Endothelial cell of umbilical vein (primary cell): ENCODE results near the gene CD80. TPM values are rescaled to one million over a fixed set of nuclear protein-coding genes. Genes with fewer than 3 reads are reported as not detected.

Experiments used
- BruUV-seq: library from RNA; stranded (reverse); fragments of 400-500 nt; replicated peaks from 2 replicates; lab custom pipeline; 2021; lab: Mats Ljungman, UMichigan
- CTCF ChIA-PET: fragments of 300-600, 350-600 bp; sonication (Branson Sonifier 250); formaldehyde crosslinking; loops from one replicate; lab custom pipeline; 2021; ENCODE audit warnings: antibody characterized with exemption, inconsistent platforms; lab: Charles Lee
- POLR2A ChIA-PET: fragments of 300-600, 350-600 bp; sonication (Branson Sonifier 250); formaldehyde crosslinking; loops from one replicate; lab custom pipeline; 2021; ENCODE audit warnings: antibody characterized with exemption, inconsistent platforms; lab: Charles Lee
- DNase-seq: peaks from one replicate; pipeline ENCODE4 v3.0.0-alpha.2; 2011; ENCODE audit warnings: low read depth, low spot score
- FAIRE-seq: peaks from 2 replicates; lab custom pipeline; 2011; peaks lifted over from hg19 to GRCh38; lab: Jason Lieb, UNC
- H2AFZ ChIP-seq: 2 replicates; pipeline ENCODE4 v1.6.0; 2012; ENCODE audit warnings: low read depth, low read length, control low read depth, inconsistent platforms
- H3K27ac ChIP-seq: 2 replicates; pipeline ENCODE4 v1.5.1; 2011; ENCODE audit warnings: low read depth, mild to moderate bottlenecking, control low read depth, low read length, moderate library complexity; ENCODE audit not compliant: insufficient read depth
- H3K27me3 ChIP-seq, 2 experiments: 2 replicates each; pipeline versions ENCODE4 v1.6.0 to v1.6.1; 2011; ENCODE audit warnings: low read length in 2 of 2, mixed read lengths in 1 of 2; ENCODE audit not compliant: control insufficient read depth in 2 of 2, insufficient read depth in 2 of 2
- H3K36me3 ChIP-seq, 2 experiments: 2 replicates in 1 of 2; 3 replicates in 1 of 2; pipeline ENCODE4 v1.5.1; 2011; ENCODE audit warnings: low read length in 2 of 2, mild to moderate bottlenecking in 1 of 2, moderate library complexity in 1 of 2; ENCODE audit not compliant: control insufficient read depth in 2 of 2, insufficient read depth in 2 of 2; ENCODE audit errors: extremely low read depth in 1 of 2
- H3K4me1 ChIP-seq: 3 replicates; pipeline ENCODE4 v1.5.1; 2011; ENCODE audit warnings: mild to moderate bottlenecking, low read length; ENCODE audit not compliant: control insufficient read depth, insufficient read depth; ENCODE audit errors: extremely low read depth
- H3K4me2 ChIP-seq: 2 replicates; pipeline ENCODE4 v1.6.1; 2011; ENCODE audit warnings: low read length, control low read depth, mixed read lengths; ENCODE audit not compliant: insufficient read depth
- H3K4me3 ChIP-seq, 3 experiments: fragments of 200-600 bp in 1 of 3; sonication (generic), shearing (Covaris generic) in 1 of 3; replicated peaks in 1 of 3; 2 replicates each; pipeline ENCODE4 v1.5.1; 2011 to 2016; ENCODE audit warnings: control low read depth in 3 of 3, low read length in 3 of 3, mild to moderate bottlenecking in 2 of 3, inconsistent platforms in 1 of 3, low read depth in 1 of 3, moderate library complexity in 1 of 3; ENCODE audit not compliant: insufficient read depth in 1 of 3
- H3K79me2 ChIP-seq: 2 replicates; pipeline ENCODE4 v1.6.0; 2012; ENCODE audit warnings: low read length, inconsistent platforms; ENCODE audit not compliant: control insufficient read depth, insufficient read depth
- H3K9ac ChIP-seq: replicated peaks from 2 replicates; pipeline ENCODE3; 2011; ENCODE audit warnings: low read length, control low read depth; ENCODE audit not compliant: insufficient read depth; ENCODE audit errors: extremely low read depth
- H3K9me1 ChIP-seq: replicated peaks from 3 replicates; pipeline ENCODE4 v1.6.0; 2011; ENCODE audit warnings: mild to moderate bottlenecking, low read length; ENCODE audit not compliant: control insufficient read depth, insufficient read depth; ENCODE audit errors: extremely low read depth
- H3K9me3 ChIP-seq: replicated peaks from 2 replicates; pipeline ENCODE4 v1.5.1; 2012; ENCODE audit warnings: low read length, inconsistent platforms; ENCODE audit not compliant: control insufficient read depth, insufficient read depth
- H4K20me1 ChIP-seq: replicated peaks from 2 replicates; pipeline ENCODE3; 2011; ENCODE audit warnings: mild to moderate bottlenecking, low read length; ENCODE audit not compliant: control insufficient read depth, insufficient read depth; ENCODE audit errors: extremely low read depth
- EZH2 ChIP-seq: IDR thresholded peaks from 2 replicates; pipeline ENCODE4 v1.6.1; 2012; ENCODE audit warnings: borderline replicate concordance, low read depth, mild to moderate bottlenecking, moderate library complexity, low read length, inconsistent platforms; ENCODE audit not compliant: severe bottlenecking
- FOS ChIP-seq: IDR thresholded peaks from 2 replicates; pipeline ENCODE4 v1.6.1; 2011; ENCODE audit warnings: mild to moderate bottlenecking, low read length, moderate library complexity, borderline replicate concordance; ENCODE audit not compliant: insufficient read depth
- GATA2 ChIP-seq: IDR thresholded peaks from 2 replicates; pipeline ENCODE4 v1.7.0; 2011; ENCODE audit warnings: low read depth, mild to moderate bottlenecking, moderate library complexity, mixed read lengths, low read length; ENCODE audit not compliant: insufficient read length, insufficient read depth
- JUN ChIP-seq: IDR thresholded peaks from 2 replicates; pipeline ENCODE4 v1.6.1; 2011; ENCODE audit warnings: borderline replicate concordance, low read depth; ENCODE audit not compliant: insufficient read length, insufficient read depth
- MAX ChIP-seq: IDR thresholded peaks from 2 replicates; pipeline ENCODE4 v1.6.1; 2011; ENCODE audit not compliant: insufficient read depth, insufficient read length
- MYC ChIP-seq: IDR thresholded peaks from one replicate; pipeline ENCODE4 v1.6.1; 2011; ENCODE audit warnings: mild to moderate bottlenecking, low read depth, low read length
- POLR2A ChIP-seq: IDR thresholded peaks from 2 replicates; pipeline ENCODE4 v1.6.1; 2012; ENCODE audit warnings: low read depth, mild to moderate bottlenecking, control low read depth, low read length
- POLR2AphosphoS5 ChIP-seq: IDR thresholded peaks from 2 replicates; pipeline ENCODE4 v1.6.1; 2012; ENCODE audit warnings: low read depth, mild to moderate bottlenecking, control low read depth, low read length, moderate library complexity; ENCODE audit not compliant: insufficient read depth
- dilution Hi-C: fragments of 300-500 bp; cut with MboI; formaldehyde crosslinking; loops from one replicate; pipeline ENCODE4 v1.15.0; 2019; ENCODE audit warnings: low sequenced_read_pairs; ENCODE audit not compliant: extremely low pct_ligation_motif_present
- intact Hi-C: fragments of 100-400 bp; cut with micrococcal nuclease; formaldehyde crosslinking; loops from one replicate; pipeline ENCODE4 v1.10.0; 2022
- polyA plus RNA-seq, 4 experiments: library from polyadenylated mRNA; depleted of rRNA in 3 of 4; stranded (reverse) in 3 of 4; unstranded in 1 of 4; fragments of >200 nt; gene quantifications; 2 replicates each; pipeline versions ENCODE4 v1.2.1 to v1.2.3, GENCODE V29; 2011 to 2012; ENCODE audit warnings: missing spikeins in 1 of 4
- total RNA-seq: library from RNA; stranded (reverse); gene quantifications from 2 replicates; pipeline ENCODE4 v1.2.3, GENCODE V29; 2021
- TF ChIP-seq, protein P1 (sequence below), 2 donors: IDR thresholded peaks; 1 replicate in 1 of 2; 2 replicates in 1 of 2; pipeline ENCODE4 v1.5.1; 2011; ENCODE audit warnings: low read length in 2 of 2, mild to moderate bottlenecking in 2 of 2, moderate library complexity in 2 of 2, control low read depth in 1 of 2, inconsistent platforms in 1 of 2, low read depth in 1 of 2; ENCODE audit not compliant: insufficient read depth in 1 of 2; ENCODE audit errors: extremely low read depth in 1 of 2

The CD80 gene
- total and polyA plus RNA-seq, 2 donors (not counting 3 experiments of a cell fraction or from before 2014, with no cell fraction given): not detected

DNA sequence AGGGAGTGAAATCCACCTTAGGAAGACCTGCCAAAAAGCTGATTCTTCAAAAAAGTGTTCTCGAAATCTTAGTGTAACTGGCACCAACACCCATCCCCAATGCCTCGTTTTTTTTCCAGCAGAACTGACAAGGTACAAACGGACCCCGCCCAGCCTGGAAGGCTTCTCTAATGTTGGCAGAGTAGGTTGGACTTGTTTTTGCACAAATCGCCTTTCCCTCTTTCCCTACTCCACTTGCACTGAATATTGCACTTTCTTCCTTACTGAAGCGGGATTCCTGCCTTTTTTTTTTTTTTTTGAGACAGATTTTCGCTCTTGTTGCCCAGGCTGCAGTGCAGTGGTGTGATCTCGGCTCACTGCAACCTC is 61.6 kb downstream of the CD80 start:
- H4K20me1 ChIP-seq: no peaks in the 10 kb centered on the region
- no peaks in the 10 kb centered on the region for H3K9me3 ChIP-seq
- H3K9me1 ChIP-seq: no peaks in the 10 kb centered on the region
- H3K27me3 ChIP-seq: no peaks in the 10 kb centered on the region
- CTCF ChIA-PET: interaction anchor here (1.0 to 1.5 kb wide), 5 partner anchors 9 to 184 kb away, joined by 3 to 5 read pairs (median 3); no protein-coding TSS in a partner anchor
- FAIRE-seq (no peak), DNase-seq (peak; percentile 44)
- TF ChIP-seq POLR2AphosphoS5 (no peak), POLR2A (no peak), MYC (no peak)
- TF ChIP-seq, protein P1, sequence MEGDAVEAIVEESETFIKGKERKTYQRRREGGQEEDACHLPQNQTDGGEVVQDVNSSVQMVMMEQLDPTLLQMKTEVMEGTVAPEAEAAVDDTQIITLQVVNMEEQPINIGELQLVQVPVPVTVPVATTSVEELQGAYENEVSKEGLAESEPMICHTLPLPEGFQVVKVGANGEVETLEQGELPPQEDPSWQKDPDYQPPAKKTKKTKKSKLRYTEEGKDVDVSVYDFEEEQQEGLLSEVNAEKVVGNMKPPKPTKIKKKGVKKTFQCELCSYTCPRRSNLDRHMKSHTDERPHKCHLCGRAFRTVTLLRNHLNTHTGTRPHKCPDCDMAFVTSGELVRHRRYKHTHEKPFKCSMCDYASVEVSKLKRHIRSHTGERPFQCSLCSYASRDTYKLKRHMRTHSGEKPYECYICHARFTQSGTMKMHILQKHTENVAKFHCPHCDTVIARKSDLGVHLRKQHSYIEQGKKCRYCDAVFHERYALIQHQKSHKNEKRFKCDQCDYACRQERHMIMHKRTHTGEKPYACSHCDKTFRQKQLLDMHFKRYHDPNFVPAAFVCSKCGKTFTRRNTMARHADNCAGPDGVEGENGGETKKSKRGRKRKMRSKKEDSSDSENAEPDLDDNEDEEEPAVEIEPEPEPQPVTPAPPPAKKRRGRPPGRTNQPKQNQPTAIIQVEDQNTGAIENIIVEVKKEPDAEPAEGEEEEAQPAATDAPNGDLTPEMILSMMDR (IDR thresholded peaks at IDR 0.05; ENCODE audit: extremely low read depth in 1 of 2, insufficient read depth in 1 of 2, low read depth in 1 of 2, low read length in 2 of 2): no peak
- POLR2A ChIA-PET: interaction anchor here (0.7 to 2.1 kb wide), 3 partner anchors 28 to 36 kb away, joined by 3 to 11 read pairs (median 3); partner anchors contain the start of gene TMEM39A
- no peaks in the 10 kb centered on the region for H3K36me3 ChIP-seq
- peaks cover 26% of the 10 kb centered on the region for H3K4me1 ChIP-seq
- peak overlapping the region; percentile 80 for H3K4me2 ChIP-seq
- TSS peak; percentile 82 for BruUV-seq
- H3K27ac ChIP-seq: no peak overlapping the region
- peaks cover 15% of the 10 kb centered on the region for H3K79me2 ChIP-seq
- peak overlapping the region; percentile 83 for H3K9ac ChIP-seq
- intact Hi-C loops: loop anchor here (1.0 to 2.0 kb wide), 4 partner anchors 29 to 219 kb away; partner anchors contain the start of genes COX17 and TMEM39A
- H2AFZ ChIP-seq: peak overlapping the region; percentile 32
- dilution Hi-C loops: no loop called here
- H3K4me3 ChIP-seq: peak overlapping the region; percentile 82 to 85 (median 83)

DNA sequence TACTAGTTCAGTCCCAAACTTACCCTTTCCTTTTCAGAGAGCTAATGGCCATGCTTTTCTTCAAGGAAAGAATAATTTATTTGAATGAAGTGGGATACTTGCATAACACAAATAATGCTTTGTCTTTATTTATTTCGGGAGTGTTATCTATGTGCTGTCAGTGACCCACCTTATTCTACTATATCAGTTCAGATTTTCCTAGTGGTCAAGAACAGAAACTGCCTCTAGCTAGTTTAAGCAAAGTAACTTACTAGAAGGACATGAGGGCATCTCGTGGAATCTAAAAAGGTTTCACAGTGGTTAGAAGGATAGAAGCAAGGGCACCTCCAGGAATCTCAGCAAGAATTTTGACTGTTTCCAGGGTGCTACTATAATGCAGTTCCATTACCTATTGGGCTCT is 64.8 kb downstream of the CD80 start:
- CTCF ChIA-PET: interaction anchor here (0.6 to 1.8 kb wide), 6 partner anchors 23 to 188 kb away, joined by 3 to 5 read pairs (median 4); partner anchors contain the start of genes POGLUT1 and TMEM39A
- H3K36me3 ChIP-seq: no peaks in the 10 kb centered on the region
- POLR2A ChIA-PET: no interaction called here
- H3K9ac ChIP-seq: no peak overlapping the region
- peaks cover 9% of the 10 kb centered on the region for H3K79me2 ChIP-seq
- no peak overlapping the region for H3K27ac ChIP-seq
- H3K9me1 ChIP-seq: no peaks in the 10 kb centered on the region
- FAIRE-seq (no peak), DNase-seq (no peak)
- no TSS peak for BruUV-seq
- no peaks in the 10 kb centered on the region for H3K27me3 ChIP-seq
- dilution Hi-C loops (no loop called here), intact Hi-C loops (no loop called here)
- TF ChIP-seq FOS (no peak), GATA2 (no peak), EZH2 (no peak), POLR2AphosphoS5 (no peak), MAX (no peak), POLR2A (no peak), JUN (no peak), MYC (no peak)
- TF ChIP-seq, protein P1 (IDR thresholded peaks at IDR 0.05; ENCODE audit: extremely low read depth in 1 of 2, insufficient read depth in 1 of 2, low read depth in 1 of 2, low read length in 2 of 2): no peak
- no peaks in the 10 kb centered on the region for H3K9me3 ChIP-seq
- no peak overlapping the region for H3K4me2 ChIP-seq
- peaks cover 12% of the 10 kb centered on the region for H3K4me1 ChIP-seq
- no peak overlapping the region for H2AFZ ChIP-seq
- no peak overlapping the region for H3K4me3 ChIP-seq
- H4K20me1 ChIP-seq: no peaks in the 10 kb centered on the region
